Measurements from ENCODE around the gene TXNDC16.
A peak's percentile ranks its signal among the peaks of the same experiment; 100 is the strongest.
"Not testable (repeated sequence)": the region's sequence is repeated elsewhere in the genome, so short reads cannot be mapped to it uniquely, and the experiment has no call there.

TXNDC16 gene

GRCh38 chr14:52552063-52552988 lies at the start of gene TXNDC16, which contains the start of gene GPR137C:
Gene TXNDC16, minus strand, starts transcription at chr14:52552505. Its CDS starts 8,948 bp downstream, at chr14:52543557.
Gene GPR137C, plus strand, starts transcription at chr14:52552836. Its CDS starts 312 bp downstream, at chr14:52553148.
- peak; percentile 99 to 100 for DNase-seq

- no peak for DNase-seq
These were observed 47.7 kb upstream of the TXNDC16 start for GRCh38 chr14:52599974-52600373.

- no peak for DNase-seq
These were observed 46.3 kb upstream of the TXNDC16 start for GRCh38 chr14:52598568-52598967.

DNA sequence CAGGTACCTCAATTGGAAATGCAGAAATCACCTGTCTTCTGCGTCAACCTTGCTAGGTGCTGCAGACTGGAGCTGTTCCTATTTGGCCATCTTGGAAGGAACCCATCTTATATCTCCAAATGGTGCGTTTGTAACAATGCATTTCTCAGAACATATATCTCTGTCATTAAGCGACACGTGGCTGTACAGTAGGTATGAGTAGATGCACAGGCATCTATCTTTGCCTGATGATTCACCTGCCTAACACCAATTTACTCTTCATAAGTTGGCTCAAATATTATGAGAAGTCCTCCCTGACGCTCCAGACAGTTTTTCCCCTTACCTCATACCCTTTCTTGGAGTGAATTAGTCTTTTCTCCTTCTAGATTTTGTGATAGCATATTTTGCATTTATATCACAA lies 44.6 kb upstream of the TXNDC16 start:
- DNase-seq: no peak

GRCh38 chr14:52596320-52596719 lies 44.0 kb upstream of the TXNDC16 start:
- no peak for DNase-seq

GRCh38 chr14:52590318-52590717 lies 38.0 kb upstream of the TXNDC16 start:
- DNase-seq: no peak

DNA sequence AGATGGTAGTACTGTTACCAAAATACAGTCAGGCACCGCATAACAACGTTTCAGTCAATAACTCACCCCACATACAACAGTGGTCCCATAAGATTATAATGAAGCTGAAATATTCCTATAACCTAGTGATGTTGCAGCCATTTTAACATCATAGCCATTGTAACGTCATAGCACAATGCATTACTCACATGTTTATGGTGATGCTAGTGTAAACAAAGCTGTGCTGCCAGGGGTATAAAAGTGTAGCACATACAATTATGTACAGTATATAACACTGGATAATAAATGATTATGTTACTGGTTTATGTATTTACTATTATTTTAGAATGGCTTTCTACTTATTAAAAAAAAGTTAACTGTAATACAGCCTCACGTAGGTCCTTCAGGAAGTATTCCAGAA lies 37.3 kb upstream of the TXNDC16 start:
- DNase-seq: no peak

DNA sequence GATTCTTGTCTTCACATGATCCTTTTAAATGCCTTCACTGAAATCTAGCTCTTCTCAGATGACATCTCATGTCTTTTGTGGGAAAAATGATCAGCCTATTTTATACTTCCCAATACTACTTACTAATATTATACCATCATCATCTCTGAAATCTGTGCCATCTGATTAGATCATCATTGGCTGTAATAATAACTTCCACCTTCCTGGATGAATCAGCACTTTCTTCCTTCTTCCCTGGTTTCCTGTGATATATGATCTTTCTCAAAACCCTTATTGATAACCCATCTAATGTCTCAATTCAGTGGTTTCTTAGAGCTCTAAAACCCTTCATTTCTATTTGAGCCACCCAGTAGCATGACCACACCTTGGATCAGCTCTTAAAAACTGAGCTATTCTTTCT lies 31.2 kb upstream of the TXNDC16 start:
- DNase-seq: no peak

- DNase-seq: no peak
These were observed 23.6 kb upstream of the TXNDC16 start for GRCh38 chr14:52575858-52576257.

- not testable (repeated sequence) for DNase-seq
These were observed 16.1 kb upstream of the TXNDC16 start for GRCh38 chr14:52568454-52568853.

DNA sequence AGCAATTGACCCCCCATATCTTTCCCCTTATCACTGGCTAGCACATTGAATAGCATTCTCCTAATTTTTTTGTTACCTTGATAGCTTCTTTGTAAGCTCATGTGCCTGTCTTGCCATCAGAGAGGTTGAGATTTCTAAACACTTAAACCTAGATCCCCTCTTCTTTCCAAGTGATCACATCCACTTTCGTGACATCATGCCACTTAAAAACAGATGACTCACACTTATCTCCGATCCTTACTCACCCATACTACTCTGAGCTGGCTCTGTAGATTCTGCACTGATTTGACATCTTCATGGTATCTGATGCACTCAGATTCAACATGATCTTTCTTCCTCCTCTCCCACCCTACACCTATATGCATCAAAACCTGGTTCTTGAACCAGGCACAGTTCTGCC lies 10.8 kb upstream of the TXNDC16 start:
- no peak for DNase-seq

DNA sequence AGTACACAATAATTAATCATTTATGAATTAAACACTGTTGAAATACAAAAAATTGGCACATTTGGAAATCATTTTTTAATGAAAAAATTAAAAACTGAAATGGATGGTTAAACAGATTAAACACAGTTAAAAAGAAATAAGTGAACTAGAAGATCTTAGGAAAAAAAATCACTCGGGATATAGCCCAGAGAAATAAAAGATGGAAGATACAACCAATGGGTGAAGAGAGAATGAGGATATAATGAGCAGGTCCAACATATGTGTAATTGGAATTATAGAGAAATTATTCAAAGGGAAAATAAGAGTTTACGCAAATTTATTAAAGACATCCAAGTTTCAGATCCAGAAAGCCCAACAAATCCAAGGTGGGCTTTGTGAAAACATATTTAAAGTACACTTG lies 6.4 kb upstream of the TXNDC16 start:
- no peak for DNase-seq

GRCh38 chr14:52553671-52554575 lies 1.6 kb upstream of the TXNDC16 start:
- peak; percentile 57 to 81 for DNase-seq

- DNase-seq: no peak
These were observed 831 bp upstream of the TXNDC16 start for GRCh38 chr14:52553002-52553670.

- peak; percentile 3 to 81 for DNase-seq
These were observed 626 bp downstream of the TXNDC16 start for GRCh38 chr14:52551696-52552062.

DNA sequence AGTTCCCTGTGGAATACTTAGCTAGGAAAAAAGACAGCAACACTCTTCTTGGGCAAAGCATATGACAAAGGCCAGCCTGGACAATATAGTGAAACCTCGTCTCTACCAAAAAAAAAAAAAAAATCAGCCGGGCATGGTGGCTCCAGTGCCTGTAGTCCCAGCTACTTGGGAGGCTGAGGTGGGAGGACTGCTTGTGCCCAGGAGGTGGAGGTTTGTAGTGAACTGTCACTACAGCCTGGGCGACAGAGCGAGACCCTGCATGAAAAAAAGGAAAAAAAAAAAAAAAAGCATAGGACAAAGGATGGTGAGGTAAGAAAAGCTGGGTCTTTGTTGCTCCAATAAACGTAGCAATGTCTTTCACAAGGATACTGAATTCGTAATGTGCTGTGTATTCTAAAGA lies 1.1 kb downstream of the TXNDC16 start:
- DNase-seq: no peak

GRCh38 chr14:52550661-52551060 lies 1.6 kb downstream of the TXNDC16 start:
- no peak for DNase-seq

DNA sequence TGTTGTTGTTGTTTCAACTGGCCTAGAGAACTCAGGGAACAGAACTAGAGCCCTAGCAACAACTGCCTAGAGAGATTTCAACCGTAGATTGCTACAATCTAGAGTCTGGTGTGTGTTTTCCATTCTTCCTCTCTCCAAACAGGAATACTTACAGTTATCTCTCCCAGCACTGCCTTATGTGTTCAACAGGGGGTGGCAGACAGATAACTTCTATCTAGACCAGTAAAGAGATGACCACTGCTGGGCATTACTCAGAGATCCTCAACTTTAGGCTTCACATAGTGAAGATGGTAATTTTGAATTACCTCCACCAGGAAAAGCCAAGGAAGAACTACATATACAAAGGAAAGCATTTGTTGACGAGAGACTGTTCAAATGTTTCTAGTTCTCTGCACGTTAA lies 4.8 kb downstream of the TXNDC16 start:
- no peak for DNase-seq

- no peak for DNase-seq
These were observed 5.3 kb downstream of the TXNDC16 start for GRCh38 chr14:52547027-52547426.

DNA sequence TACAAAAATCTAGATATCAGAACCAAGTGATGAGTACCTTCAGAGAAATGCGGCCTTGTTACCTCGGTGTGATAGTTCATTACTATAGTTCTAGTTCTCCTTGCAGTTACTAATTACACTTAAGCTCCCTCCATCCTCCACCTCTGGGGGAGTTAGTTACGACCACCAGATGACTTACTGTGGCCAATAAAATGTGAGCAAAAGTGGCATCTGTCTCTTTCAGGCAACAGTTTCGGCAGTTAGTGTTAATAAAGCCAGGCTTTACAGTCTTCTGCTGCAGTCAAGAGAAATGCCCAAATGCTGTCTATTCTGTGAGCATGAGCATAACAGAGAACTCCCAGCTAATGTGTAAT lies 6.0 kb downstream of the TXNDC16 start:
- no peak for DNase-seq

DNA sequence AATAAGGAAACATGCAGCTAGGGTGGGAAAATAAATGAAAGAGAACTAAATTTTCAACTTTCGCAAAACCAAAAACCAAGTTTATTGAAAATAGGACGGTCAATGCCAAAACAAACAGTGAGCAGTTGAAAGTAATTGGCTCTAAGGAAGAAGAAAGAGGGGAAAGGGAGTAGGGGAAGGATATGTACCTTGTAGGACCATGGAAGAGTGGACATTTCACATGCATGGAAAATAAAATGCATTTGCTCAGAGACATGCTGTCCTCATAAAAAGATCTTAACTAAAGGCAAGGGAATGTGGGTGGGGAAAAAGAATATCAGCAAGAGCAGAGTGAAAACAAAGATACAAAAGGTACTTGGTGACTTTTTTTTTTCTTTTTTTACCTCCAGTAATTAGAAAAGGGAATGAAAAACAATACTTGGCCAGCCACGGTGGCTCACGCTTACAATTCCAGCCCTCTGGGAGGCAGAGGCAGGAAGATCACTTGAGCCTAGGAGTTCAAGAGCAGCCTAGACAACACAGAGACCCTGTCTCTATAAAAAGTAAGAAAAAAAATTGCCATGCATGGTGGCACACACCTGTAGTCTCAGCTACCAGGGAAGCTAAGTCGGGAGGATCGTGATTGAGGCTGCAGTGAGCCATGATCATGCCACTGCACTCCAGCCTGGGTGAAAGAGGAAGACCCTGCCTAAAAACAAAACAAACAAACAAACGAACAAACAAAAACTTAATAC lies 6.6 kb downstream of the TXNDC16 start:
- DNase-seq: no peak

GRCh38 chr14:52538623-52539022 lies 13.7 kb downstream of the TXNDC16 start:
- no peak for DNase-seq

Measured in hippocampal formation (tissue), 2 donors.